VCaP (cell line): ENCODE measurements around the gene ABCB9.

ENCODE experiments used
- H3K27ac ChIP-seq: fragments of 450-650 bp; 2 replicates; pipeline ENCODE4 v1.5.1; 2017
- TF ChIP-seq, protein P1 (sequence below): fragments of 450-650 bp; conservative IDR thresholded peaks from 2 replicates; pipeline ENCODE4 v1.5.1; 2017; ENCODE audit warnings: mild to moderate bottlenecking, moderate library complexity

Gene ABCB9

DNA sequence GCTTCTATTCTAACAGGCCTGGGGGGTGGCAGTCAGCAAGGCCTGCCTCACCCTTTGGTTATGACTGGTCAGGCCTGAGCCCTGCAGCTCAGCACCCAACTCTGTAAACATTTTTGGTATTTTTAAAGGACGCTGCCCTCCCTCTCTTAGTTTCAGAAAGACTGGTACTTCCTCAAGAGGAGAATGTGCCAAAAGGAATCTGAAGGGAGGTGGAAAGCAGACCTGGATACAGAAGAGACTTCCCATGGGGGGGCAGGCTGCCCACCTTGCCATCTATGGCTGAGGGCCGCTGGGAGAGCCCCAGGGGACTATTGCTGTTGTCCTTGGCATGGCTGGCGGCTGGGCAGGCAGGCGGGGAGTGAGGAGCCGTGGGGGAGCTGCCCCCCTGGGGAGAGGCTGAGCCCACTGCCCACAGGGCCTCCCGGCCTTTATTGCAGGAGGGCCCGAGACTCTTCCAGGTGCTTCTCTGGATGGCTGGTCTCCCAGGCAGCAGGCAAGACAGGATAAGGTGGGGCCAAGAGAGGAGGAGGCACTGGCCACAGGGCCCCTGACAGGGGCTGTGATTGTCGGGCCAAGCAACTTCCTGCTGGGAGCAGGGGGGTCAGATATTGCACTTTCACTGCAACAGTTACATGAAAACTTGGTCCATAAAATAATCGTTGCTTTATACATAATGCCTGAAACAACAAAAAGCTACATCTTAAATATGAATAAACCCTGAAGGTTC, 17.7 kb upstream of the ABCB9 start:
- TF ChIP-seq, protein P1, sequence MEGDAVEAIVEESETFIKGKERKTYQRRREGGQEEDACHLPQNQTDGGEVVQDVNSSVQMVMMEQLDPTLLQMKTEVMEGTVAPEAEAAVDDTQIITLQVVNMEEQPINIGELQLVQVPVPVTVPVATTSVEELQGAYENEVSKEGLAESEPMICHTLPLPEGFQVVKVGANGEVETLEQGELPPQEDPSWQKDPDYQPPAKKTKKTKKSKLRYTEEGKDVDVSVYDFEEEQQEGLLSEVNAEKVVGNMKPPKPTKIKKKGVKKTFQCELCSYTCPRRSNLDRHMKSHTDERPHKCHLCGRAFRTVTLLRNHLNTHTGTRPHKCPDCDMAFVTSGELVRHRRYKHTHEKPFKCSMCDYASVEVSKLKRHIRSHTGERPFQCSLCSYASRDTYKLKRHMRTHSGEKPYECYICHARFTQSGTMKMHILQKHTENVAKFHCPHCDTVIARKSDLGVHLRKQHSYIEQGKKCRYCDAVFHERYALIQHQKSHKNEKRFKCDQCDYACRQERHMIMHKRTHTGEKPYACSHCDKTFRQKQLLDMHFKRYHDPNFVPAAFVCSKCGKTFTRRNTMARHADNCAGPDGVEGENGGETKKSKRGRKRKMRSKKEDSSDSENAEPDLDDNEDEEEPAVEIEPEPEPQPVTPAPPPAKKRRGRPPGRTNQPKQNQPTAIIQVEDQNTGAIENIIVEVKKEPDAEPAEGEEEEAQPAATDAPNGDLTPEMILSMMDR, result no peak
- no peak overlapping the region for H3K27ac ChIP-seq

DNA sequence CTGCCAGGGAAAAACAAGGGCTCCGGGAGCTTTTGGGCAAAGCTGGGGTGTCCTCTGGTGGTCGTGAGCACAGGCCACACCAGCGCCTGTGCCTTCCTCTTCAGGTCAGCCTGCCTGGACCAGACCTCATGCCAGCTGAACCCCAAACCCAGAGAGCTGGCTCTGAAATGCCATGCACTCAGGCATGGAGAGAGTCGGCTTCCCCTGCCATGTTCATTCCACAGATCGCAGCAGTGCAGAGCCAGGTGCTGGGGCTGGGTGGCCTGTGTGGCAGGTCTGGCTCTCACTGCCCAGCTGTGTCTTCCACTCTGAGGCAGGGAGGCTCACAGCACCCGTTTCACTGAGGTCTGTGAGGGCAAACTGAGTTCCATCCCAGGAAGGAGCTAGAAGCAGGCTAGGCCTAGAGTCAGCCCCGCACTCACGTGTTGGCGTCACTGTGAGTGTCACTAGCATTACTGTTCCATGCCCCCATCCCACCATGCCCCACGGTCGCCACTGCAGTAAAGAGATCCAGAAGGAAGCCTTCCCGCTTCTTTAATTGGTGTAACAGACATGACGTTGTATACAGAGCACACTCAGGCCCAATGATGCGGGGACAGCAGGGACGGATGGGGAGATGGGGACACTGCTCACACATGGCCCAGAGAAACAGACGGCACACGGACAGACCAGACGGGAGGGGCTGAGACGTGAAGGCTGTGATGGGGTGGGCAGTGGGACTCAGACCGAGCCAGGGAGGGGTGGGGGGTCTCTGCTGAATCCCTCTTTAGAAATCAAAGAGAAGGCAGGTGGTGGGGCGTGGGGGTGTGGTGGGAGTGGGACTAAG, 16.9 kb upstream of the ABCB9 start:
- TF ChIP-seq, protein P1, result no peak
- no peak overlapping the region for H3K27ac ChIP-seq

DNA sequence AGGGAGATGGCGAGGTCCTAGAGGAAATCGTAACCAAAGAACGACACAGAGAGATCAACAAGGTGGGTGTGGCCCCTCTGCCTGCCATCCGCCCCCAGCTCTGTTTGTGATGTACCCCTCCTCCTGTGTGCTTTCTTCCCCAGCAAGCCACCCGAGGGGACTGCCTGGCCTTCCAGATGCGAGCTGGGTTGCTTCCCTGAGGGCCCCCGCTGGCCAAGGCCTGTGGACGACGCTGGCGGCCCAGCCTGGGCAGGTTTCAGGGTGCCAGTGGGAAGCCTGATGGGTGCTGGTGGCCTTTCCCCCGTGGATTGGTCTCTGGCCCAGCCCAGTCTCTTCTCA, 16.2 kb upstream of the ABCB9 start:
- no peak overlapping the region for H3K27ac ChIP-seq
- TF ChIP-seq, protein P1, result no peak

DNA sequence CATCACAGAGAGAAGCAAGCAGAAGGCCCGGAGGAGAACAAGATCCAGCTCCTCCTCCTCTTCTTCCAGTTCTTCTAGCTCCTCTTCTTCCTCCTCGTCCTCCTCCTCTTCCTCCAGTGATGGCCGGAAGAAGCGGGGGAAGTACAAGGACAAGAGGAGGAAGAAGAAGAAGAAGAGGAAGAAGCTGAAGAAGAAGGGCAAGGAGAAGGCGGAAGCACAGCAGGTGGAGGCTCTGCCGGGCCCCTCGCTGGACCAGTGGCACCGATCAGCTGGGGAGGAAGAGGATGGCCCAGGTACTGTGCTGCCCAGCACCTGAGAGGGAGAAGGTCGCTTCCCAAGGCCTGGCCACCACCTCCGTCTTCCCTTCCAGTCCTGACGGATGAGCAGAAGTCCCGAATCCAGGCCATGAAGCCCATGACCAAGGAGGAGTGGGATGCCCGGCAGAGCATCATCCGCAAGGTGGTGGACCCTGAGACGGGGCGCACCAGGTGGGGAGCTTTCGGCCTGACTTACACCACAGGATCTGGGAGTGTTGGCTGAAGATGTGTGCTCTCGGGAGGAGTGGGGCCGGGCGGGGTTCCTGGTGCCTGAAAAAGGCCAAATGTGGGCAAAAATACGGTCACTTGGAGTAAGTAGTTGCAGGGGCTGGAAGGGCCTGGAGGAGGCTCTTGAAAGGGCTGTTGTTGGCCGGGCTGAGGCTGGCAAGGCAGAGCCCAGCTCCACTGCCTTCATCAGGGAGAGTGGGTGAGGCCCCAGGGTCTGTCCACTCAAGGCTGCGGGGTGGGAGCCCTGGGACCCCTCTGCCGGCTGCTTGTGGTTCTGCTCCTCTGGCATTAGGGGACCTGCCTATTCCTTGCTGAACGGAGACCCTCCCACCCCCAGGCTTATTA, 15.6 kb upstream of the ABCB9 start:
- peak overlapping the region; percentile 88 for H3K27ac ChIP-seq
- TF ChIP-seq, protein P1, result no peak

DNA sequence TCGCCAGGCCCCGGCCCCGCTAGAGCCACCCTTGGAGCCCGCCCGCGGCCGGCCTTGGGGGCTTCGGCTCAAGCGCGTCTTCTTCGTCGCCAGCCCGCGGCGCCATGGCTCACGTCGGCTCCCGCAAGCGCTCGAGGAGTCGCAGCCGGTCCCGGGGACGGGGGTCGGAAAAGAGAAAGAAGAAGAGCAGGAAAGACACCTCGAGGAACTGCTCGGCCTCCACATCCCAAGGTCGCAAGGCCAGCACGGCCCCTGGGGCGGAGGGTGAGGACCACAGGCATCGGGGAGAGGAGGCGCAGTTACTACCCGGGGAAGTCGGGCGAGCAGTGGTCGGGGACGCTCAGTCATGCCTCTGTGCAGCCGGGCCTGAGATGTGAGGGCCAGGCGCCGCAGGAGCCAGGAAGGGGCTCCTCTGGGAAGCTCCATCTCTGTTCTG, 14.8 kb upstream of the ABCB9 start:
- peak overlapping the region; percentile 88 for H3K27ac ChIP-seq

DNA sequence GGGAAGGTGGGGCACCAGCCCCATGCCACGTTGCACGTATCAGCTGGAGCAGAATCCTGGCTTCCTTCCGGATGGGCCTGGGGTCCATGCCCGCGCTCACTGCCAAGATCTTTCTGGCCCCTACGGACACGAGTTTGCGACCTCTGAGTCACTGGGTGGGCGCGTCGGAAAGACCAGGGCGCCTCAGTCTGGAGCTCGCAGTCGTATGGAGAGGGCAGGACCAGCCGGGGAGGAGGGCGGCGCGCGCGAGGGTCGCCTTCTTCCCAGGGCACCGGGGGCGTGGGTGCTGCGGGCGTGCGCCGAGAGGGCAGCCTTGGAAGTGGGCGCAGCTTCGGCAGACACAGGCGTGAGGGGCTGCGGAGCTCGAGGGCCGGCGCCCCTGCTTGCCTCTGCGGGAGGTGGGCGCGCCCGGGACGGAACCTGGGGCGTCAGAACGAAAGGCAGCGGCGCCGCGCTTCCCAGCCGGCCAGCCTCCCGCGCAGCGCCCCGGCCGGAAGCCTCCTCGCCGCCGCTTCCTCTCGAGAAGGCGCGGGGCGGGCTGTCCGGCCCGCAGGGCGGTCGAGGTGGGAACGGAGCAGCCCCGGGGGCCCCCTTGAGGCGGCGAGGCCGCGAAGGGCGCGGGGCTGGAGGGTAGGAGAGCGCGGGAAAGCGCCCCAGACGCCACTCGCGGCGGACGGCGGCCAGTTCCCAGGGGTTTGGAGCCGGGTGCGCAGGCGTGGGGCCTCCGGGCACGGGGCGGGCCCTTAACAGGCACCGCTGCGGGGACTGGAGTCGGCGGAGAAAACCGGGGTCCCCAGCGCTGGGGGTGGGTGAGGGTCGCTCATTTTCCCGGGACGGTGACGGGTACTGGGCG, 14.1 kb upstream of the ABCB9 start, which contains the start of gene ARL6IP4:
ARL6IP4 (plus strand) TSS at position 499 of the 853 bp plus-strand sequence. CDS start 459 bp downstream, outside the sequence.
- H3K27ac ChIP-seq, result peak within 1 kb of the TSS; percentile 88
- TF ChIP-seq, protein P1, result no peak

More for the DNA sequence above, 14.8 kb upstream of the ABCB9 start:
- TF ChIP-seq, protein P1, result no peak
